ENCODE data around the gene MVB12B.

MVB12B gene

DNA sequence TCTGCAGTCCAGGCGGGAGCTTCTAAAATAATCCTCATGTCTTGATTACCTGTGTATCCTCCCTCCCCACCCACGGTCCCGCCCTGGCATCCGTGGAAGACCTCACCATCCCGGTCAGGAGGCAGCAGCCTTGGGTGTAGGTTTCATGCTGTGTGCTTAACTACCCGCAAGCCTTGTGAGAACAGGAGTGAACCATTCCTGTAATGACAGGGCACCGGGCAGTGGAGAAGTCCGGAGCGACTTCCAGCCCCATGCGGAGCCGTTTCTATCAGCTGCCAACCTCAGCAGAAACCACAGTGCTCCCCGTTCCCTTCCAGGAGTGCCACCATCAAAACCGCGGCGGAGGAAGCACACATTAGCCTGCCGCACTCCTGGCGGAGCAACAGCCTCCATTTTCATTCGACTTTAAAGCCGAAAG is 163.6 kb downstream of the MVB12B start:
- ChIA-PET POLR2A (ENCODE audit: low non-redundant PET) (no interaction called here), CTCF (interaction anchor here (0.6 to 2.2 kb wide), 9 partner anchors 8 to 844 kb away, joined by 3 to 15 read pairs (median 5); no protein-coding TSS in a partner anchor)
- DNase-seq (ENCODE audit: low spot score): no peak
- TF ChIP-seq, protein P1, sequence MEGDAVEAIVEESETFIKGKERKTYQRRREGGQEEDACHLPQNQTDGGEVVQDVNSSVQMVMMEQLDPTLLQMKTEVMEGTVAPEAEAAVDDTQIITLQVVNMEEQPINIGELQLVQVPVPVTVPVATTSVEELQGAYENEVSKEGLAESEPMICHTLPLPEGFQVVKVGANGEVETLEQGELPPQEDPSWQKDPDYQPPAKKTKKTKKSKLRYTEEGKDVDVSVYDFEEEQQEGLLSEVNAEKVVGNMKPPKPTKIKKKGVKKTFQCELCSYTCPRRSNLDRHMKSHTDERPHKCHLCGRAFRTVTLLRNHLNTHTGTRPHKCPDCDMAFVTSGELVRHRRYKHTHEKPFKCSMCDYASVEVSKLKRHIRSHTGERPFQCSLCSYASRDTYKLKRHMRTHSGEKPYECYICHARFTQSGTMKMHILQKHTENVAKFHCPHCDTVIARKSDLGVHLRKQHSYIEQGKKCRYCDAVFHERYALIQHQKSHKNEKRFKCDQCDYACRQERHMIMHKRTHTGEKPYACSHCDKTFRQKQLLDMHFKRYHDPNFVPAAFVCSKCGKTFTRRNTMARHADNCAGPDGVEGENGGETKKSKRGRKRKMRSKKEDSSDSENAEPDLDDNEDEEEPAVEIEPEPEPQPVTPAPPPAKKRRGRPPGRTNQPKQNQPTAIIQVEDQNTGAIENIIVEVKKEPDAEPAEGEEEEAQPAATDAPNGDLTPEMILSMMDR (conservative IDR thresholded peaks at IDR 0.05; ENCODE audit: low read depth): no peak
- no peak overlapping the region for H3K27ac ChIP-seq

- no peak overlapping the region for H3K27ac ChIP-seq
- CTCF ChIA-PET: interaction anchor here (0.6 to 3.0 kb wide), 44 partner anchors 8 to 1343 kb away, joined by 3 to 19 read pairs (median 3); no protein-coding TSS in a partner anchor
- TF ChIP-seq, protein P1 (conservative IDR thresholded peaks at IDR 0.05; ENCODE audit: low read depth): peak; percentile 99
- DNase-seq (ENCODE audit: low spot score): peak; percentile 70
- POLR2A ChIA-PET (ENCODE audit: low non-redundant PET): no interaction called here
Observed at GRCh38 chr9:126490871-126491567, 164.4 kb downstream of the MVB12B start.

GRCh38 chr9:126491568-126491879 is 164.9 kb downstream of the MVB12B start:
- no peak for DNase-seq (ENCODE audit: low spot score)
- no peak overlapping the region for H3K27ac ChIP-seq
- TF ChIP-seq, protein P1 (conservative IDR thresholded peaks at IDR 0.05; ENCODE audit: low read depth): peak; percentile 43
- CTCF ChIA-PET: interaction anchor here (0.5 to 3.0 kb wide), 34 partner anchors 8 to 1720 kb away, joined by 3 to 19 read pairs (median 4); no protein-coding TSS in a partner anchor
- POLR2A ChIA-PET (ENCODE audit: low non-redundant PET): no interaction called here

GRCh38 chr9:126491949-126492348 is 165.3 kb downstream of the MVB12B start:
- TF ChIP-seq, protein P1 (conservative IDR thresholded peaks at IDR 0.05; ENCODE audit: low read depth): no peak
- H3K27ac ChIP-seq: no peak overlapping the region
- no peak for DNase-seq (ENCODE audit: low spot score)
- ChIA-PET CTCF (interaction anchor here (0.5 to 3.0 kb wide), 30 partner anchors 8 to 1720 kb away, joined by 3 to 19 read pairs (median 4); no protein-coding TSS in a partner anchor), POLR2A (ENCODE audit: low non-redundant PET) (no interaction called here)

DNA sequence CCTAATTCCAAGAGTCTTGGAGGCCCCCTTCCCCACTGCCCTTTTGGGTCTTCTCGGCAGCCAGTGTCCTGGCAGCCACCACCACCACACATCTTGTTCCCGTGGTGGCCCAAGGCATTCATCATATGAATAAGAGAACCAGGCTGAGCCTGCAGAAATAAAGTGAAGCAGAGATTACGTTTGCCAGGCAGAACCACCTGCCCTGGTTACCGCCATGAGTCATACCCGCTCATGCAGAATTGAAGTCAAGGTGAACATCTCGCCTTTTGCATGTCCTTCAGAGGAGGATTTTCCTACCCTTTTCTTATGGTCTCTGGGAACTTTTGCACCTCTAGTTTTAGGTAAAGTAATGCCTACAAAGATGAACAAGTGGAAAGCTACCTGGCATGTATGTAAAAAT is 167.6 kb downstream of the MVB12B start:
- TF ChIP-seq, protein P1 (conservative IDR thresholded peaks at IDR 0.05; ENCODE audit: low read depth): no peak
- no peak for DNase-seq (ENCODE audit: low spot score)
- ChIA-PET POLR2A (ENCODE audit: low non-redundant PET) (no interaction called here), CTCF (no interaction called here)
- H3K27ac ChIP-seq: no peak overlapping the region

DNA sequence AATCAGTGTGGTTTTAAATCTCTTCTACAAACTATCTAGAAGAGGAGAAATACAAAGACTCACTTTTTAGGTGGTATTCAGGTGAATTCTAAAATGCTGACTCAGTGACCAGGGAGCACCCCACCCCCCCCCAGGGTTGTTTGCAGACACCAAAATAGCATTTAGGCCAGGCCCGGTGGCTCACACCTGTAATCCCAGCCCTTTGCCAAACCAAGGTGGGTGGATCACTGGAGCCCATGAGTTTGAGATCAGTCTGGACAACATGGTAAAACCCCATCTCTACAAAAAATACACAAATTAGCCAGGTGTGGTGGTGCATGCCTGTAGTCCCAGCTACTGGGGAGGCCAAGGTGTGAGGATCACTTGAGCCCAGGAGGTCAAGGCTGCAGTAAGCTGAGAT is 168.1 kb downstream of the MVB12B start:
- TF ChIP-seq, protein P1 (conservative IDR thresholded peaks at IDR 0.05; ENCODE audit: low read depth): no peak
- ChIA-PET POLR2A (ENCODE audit: low non-redundant PET) (no interaction called here), CTCF (no interaction called here)
- no peak overlapping the region for H3K27ac ChIP-seq
- DNase-seq (ENCODE audit: low spot score): no peak

Data from RWPE1 (cell line).